Rectal smooth muscle tissue (tissue), 1 donor: ENCODE results near the gene NKRF.

Experiments
- H3K27ac ChIP-seq: one replicate; pipeline ENCODE4 v1.7.0; 2013; ENCODE audit warnings: low read depth, low read length, inconsistent platforms
- H3K27me3 ChIP-seq: one replicate; pipeline ENCODE4 v1.7.0; 2013; ENCODE audit warnings: low read length; ENCODE audit not compliant: control insufficient read depth, insufficient read depth
- H3K36me3 ChIP-seq: one replicate; pipeline ENCODE4 v1.7.0; 2013; ENCODE audit warnings: low read length; ENCODE audit not compliant: control insufficient read depth, insufficient read depth
- H3K4me1 ChIP-seq: one replicate; pipeline ENCODE4 v1.7.0; 2013; ENCODE audit warnings: low read length; ENCODE audit not compliant: control insufficient read depth, insufficient read depth
- H3K4me3 ChIP-seq: one replicate; pipeline ENCODE4 v1.7.0; 2013; ENCODE audit warnings: low read length
- H3K9ac ChIP-seq: one replicate; pipeline ENCODE4 v1.7.0; 2013; ENCODE audit warnings: low read length

The NKRF gene

DNA sequence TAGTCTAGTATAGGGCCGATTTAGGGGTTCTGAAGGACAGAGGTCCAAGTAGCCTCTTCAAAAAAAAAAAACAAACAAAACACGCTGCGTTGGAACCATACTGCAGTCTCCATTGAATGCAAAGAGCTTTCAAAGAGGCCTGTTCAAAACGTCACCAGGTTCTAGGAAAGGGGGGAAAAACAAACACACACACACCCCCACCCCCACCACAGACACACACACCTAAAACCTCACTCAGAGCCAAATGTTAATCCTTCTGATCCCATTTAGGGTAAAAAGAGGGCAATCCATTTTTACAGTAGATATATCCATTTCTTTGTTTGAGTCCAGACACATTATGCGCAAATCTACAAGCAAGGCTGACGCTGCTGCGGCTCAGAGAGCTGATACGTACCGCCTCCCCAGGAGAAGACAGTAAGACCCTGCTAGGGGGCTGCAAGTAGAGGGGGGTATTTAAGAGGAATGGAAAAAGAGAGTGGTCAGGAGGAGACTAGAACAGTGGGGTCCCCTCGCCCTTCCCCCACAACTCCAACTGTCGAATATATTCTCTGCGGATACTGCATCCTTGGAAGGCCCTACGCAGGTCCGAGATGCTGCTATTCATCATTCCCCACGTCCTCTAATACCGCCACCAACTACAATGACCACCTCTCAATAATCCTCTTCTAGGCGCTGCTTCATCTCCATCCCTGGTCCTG is 1.3 kb downstream of the NKRF start:
- Histone ChIP-seq H3K9ac (no peak overlapping the region), H3K4me1 (no peaks in the 10 kb centered on the region), H3K36me3 (no peaks in the 10 kb centered on the region), H3K27ac (no peak overlapping the region), H3K27me3 (no peaks in the 10 kb centered on the region), H3K4me3 (peak overlapping the region; percentile 94)

DNA sequence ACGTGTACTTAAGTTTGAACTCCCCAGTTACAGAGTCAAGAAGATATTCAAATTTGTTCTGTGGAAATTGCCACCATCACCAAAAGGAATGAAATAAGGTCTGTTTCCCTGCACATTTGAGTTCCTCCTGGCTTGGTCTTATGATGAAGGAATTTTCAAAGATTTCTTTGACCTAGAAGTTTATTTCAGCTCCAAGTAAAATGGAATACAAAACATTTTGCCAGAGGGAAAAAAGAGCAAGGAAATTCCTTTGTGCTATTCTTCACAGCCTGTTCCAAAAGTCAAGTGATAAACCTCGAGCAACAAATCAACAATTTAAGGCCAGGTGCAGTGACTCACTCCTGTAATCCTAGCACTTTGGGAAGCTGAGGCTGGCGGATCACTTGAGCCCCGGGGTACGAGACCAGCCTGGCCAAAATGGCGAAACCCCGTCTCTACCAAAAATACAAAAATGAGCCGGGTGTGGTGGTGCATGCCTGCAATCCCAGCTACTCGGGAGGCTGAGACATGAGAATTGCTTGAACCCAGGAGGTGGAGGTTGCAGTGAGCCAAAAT is 3.4 kb downstream of the NKRF start:
- Histone ChIP-seq H3K9ac (no peak overlapping the region), H3K27me3 (no peaks in the 10 kb centered on the region), H3K4me3 (no peak overlapping the region), H3K36me3 (no peaks in the 10 kb centered on the region), H3K4me1 (no peaks in the 10 kb centered on the region), H3K27ac (no peak overlapping the region)

DNA sequence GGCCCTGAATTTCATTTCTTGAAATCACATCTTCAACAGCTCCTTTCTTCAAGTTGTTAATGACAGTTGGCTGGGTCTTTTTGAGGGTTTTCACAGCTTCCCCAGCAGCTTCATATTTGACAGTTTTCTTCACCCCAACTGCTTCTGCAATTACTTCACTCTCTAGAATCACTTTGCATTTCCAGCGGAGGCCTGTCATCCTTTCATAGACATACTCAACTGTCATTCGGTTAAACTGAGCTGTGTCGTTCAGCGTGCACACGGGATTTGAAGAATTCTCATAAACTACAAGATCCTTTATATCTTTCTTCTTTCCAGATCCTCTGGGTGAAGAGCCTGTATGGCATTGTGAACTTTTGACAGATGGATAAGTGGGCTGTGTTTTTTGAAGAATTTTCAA is 16.4 kb downstream of the NKRF start:
- peaks cover 3% of the 10 kb centered on the region for H3K36me3 ChIP-seq
- H3K4me1 ChIP-seq = no peaks in the 10 kb centered on the region
- H3K4me3 ChIP-seq = no peak overlapping the region
- no peak overlapping the region for H3K27ac ChIP-seq
- no peaks in the 10 kb centered on the region for H3K27me3 ChIP-seq
- no peak overlapping the region for H3K9ac ChIP-seq

DNA sequence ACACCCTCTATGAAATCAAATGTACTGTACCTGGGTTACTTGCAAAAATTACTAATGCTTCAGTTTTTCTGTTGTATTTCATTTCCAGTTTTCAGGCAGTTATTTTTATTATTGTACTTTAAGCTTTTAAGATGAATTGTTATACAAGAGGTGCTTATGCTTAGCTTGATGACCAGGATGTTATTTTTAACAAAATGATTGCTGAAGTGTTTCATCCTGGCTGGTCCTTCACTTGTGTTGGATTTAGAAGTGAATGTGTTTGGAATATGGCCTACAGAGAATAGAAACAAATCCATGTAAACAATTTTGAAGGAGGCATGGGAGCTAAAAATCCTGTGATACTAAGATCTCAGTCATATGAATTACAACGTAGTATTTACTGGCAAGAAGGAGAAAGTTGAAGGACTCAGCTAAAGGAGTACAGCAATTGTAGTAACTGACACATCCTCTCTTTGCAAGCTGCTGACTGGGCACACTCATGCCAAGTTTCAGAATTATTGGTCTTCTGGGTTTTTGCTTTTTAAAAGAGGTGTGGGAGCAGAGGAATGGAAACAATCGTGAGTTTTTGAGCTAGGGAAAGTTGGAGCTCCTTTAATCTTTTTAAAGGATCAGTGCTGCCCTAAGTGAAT is 22.7 kb downstream of the NKRF start:
- H3K9ac ChIP-seq = no peak overlapping the region
- H3K36me3 ChIP-seq = no peaks in the 10 kb centered on the region
- no peak overlapping the region for H3K27ac ChIP-seq
- no peak overlapping the region for H3K4me3 ChIP-seq
- H3K27me3 ChIP-seq = no peaks in the 10 kb centered on the region
- H3K4me1 ChIP-seq = no peaks in the 10 kb centered on the region

DNA sequence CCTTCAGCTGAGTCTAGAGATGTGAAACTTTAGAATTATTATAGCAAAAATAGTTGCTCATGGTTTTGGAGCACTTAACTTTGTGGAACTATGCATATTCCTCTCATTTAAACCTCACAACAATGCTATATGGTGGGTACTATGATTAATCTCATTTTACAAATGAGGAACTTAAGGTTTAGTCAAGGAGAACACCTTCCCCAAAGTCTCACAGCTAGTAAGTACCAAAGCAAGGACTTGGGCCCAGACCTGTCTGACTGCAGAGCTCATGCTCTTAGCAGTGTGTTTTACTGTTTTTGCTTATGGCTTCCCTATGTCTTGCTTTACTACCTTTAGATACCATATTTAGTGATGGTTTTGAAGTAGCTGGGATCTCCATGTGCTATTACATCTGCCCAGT is 26.8 kb downstream of the NKRF start:
- Histone ChIP-seq H3K4me1 (no peaks in the 10 kb centered on the region), H3K36me3 (no peaks in the 10 kb centered on the region), H3K4me3 (no peak overlapping the region)

DNA sequence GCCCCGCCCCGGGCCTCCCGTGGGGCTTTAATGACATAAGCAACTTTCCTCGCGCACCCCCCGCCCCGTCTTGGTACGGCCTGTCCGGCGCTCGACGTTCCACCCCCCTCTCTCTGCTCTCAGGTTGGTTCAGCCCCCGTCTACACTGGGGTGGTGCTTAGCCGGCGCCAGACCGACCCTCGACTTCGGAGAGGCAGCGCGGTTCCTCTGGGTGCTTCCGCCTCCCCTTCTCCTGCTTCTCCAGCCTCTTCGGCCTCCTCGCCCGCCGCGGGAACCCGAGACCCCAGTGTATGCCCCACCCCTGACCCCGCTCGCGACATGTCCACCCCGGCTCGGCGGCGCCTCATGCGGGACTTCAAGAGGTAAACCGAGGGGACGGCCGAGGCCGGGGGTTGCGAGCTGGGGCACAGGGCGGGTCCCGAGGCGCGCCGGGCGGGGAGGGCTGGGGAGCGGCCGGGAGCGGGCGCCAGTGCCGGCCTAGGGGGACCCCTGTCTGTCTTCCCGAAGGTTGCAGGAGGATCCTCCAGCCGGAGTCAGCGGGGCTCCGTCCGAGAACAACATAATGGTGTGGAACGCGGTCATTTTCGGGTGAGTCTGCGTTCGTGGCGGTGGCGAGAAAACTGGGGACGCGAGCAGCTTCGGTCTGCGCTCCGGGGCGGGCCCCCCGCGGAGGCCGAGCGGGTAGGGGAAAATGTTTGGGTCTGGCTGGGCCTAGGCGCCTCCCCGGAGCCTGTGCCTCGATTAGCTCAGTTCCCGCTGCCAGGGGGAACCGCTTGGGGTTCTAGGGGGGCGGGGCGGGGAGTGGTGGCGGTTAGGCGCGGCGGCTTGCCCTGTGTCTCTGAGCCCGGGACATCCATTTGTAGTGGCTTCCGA is 31.6 kb downstream of the NKRF start, which contains the start of gene UBE2A:
Gene UBE2A (plus strand): TSS at position 170 of the 873 bp plus-strand sequence. CDS start 149 bp downstream, at position 319.
- H3K36me3 ChIP-seq = no peaks in the 10 kb centered on the region
- H3K27me3 ChIP-seq = no peaks in the 10 kb centered on the region
- peak within 1 kb of the TSS; percentile 91 for H3K27ac ChIP-seq
- H3K4me3 ChIP-seq = peak within 1 kb of the TSS; percentile 69
- H3K9ac ChIP-seq = peak within 1 kb of the TSS; percentile 71
- H3K4me1 ChIP-seq = peaks cover 5% of the 10 kb centered on the region

More for the DNA sequence above, 26.8 kb downstream of the NKRF start:
- H3K27ac ChIP-seq = no peak overlapping the region
- H3K27me3 ChIP-seq = no peaks in the 10 kb centered on the region
- H3K9ac ChIP-seq = no peak overlapping the region

DNA sequence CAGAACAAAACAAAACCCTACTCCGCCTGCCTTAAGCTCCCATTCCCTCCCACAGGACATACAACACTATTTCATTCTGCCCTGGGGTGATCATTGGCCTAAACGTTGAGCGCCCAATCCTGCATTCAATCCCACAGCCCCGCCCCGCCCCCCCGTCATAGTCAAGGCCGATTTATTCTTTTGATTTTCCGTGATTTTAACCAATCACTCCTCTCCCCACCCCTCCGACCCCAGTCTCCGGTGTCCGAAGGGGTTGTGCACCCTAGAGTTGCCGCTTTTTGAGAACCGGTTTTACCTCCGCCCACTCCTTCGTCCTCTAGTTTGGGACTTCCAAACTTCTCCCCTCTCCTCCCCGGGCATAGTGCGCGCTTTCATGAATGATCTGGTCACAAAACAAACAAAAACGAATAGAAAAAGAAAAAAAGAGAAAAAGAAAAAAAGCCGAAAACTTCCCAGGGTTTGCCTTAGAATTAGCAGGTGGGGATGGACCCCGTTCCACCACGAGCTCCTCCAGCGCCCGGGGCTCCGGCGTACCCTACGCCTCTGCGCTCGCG is 32.3 kb downstream of the NKRF start:
- Histone ChIP-seq H3K36me3 (no peaks in the 10 kb centered on the region), H3K27me3 (no peaks in the 10 kb centered on the region), H3K27ac (peak overlapping the region; percentile 91), H3K9ac (peak overlapping the region; percentile 71), H3K4me3 (peak overlapping the region; percentile 69), H3K4me1 (peaks cover 5% of the 10 kb centered on the region)

DNA sequence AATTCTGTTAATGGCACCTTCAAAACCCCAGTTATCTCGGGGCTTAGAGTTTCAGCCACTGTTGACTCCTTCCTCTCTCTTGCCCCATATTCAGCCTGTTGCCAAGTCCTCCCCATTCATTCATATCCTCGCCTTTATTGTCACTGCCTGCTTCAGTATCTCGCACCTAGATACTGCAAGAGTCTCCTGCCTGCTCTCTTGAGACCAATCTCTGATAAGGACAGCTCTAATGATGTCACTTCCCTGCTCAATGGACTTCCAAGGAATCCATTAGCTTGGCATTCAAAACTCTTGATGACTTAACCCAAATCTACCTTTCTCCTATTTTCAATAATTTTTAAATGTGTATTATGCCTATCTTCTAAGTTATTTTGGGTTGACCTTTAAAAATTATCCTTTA is 33.0 kb downstream of the NKRF start:
- peaks cover 5% of the 10 kb centered on the region for H3K4me1 ChIP-seq
- no peaks in the 10 kb centered on the region for H3K36me3 ChIP-seq
- peak overlapping the region; percentile 91 for H3K27ac ChIP-seq
- peak overlapping the region; percentile 69 for H3K4me3 ChIP-seq
- no peak overlapping the region for H3K9ac ChIP-seq
- H3K27me3 ChIP-seq = no peaks in the 10 kb centered on the region

DNA sequence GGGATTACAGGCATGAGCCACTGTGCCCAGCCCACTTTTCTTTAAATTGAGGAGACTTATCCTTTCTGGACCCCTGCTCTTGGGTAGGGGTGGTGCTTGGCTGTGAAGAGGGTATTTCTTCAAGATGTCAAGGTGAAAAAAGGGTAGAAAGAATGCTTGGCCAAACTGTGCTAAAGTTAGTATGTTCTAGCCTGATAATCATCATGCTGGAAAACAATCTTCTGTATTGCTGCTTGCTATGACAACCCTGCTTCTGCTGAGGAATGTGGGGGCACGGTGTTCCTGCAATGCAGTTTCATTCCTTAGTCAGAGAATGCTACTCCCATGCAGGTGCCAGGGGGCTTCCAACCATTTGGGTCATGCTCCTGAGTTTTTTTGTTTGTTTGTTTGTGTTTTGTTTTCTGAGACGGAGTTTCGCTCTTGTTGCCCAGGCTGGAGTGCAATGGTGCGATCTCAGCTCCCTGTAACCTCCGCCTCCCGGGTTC is 35.8 kb downstream of the NKRF start:
- no peak overlapping the region for H3K27ac ChIP-seq
- H3K27me3 ChIP-seq = no peaks in the 10 kb centered on the region
- H3K4me3 ChIP-seq = no peak overlapping the region
- H3K4me1 ChIP-seq = peaks cover 5% of the 10 kb centered on the region
- no peak overlapping the region for H3K9ac ChIP-seq
- no peaks in the 10 kb centered on the region for H3K36me3 ChIP-seq

DNA sequence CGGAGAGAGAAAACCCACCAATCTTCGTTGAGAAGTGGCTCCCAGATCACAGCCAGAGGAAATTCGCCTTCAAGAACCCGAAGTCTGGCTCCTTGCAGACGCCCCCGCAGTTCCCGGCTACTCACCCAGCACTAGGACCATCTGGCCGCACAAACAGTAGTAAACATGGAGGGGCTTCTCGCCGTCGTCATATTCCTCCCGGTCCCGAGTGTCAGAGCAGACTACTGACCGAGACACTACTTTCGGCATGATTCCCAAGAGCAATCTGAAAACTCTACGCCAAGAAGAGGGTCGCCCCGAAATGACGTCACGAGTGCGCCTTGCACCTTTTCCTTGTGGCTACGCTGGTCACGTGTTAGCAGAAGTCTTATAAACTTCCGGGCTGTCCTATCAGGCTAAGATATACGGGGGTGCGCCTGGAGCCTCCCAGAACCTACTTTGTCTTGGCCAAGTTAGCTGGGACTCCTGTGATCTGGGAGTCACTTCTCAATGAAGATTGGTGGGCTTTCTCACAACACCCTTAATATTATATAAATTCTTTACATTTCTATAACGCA is 41.0 kb downstream of the NKRF start, which contains the start of gene STEEP1:
Gene STEEP1 (minus strand): TSS at position 303 of the 557 bp plus-strand sequence. CDS start 54 bp downstream, at position 249.
- no peaks in the 10 kb centered on the region for H3K4me1 ChIP-seq
- H3K9ac ChIP-seq = no peak within 1 kb of the TSS
- H3K27me3 ChIP-seq = no peaks in the 10 kb centered on the region
- H3K36me3 ChIP-seq = peaks cover 2% of the 10 kb centered on the region
- peak within 1 kb of the TSS; percentile 61 for H3K27ac ChIP-seq
- peak within 1 kb of the TSS; percentile 71 for H3K4me3 ChIP-seq

DNA sequence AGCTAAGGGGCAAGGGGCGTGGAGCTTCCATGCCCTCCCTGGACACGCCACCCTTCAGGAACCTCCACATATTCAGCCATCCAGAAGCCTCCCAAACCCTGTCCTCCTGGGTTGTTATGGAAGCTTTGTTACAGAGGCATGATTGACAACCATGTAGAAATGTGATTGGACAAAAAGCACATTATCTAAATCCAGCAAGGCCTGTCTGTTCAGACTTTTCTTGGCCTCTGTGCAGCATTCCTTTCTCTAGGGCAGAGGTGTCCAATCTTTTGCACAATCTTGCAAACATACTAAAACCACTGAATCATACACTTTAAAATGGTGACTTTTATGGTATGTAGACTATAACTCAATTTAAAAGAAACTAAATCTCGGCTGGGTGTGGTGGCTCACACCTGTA is 53.7 kb downstream of the NKRF start:
- Histone ChIP-seq H3K9ac (no peak overlapping the region), H3K4me1 (no peaks in the 10 kb centered on the region), H3K27ac (no peak overlapping the region), H3K4me3 (no peak overlapping the region), H3K36me3 (peaks cover 2% of the 10 kb centered on the region), H3K27me3 (no peaks in the 10 kb centered on the region)
